Fibroblast of the conjunctiva (primary cell): ENCODE data around the gene PSAPL1.
"Not testable (repeated sequence)": the region's sequence is repeated elsewhere in the genome, so short reads cannot be mapped to it uniquely, and the experiment has no call there.

ENCODE experiments used
- DNase-seq: peaks from one replicate; pipeline ENCODE4 v3.0.0-alpha.2; 2010; ENCODE audit warnings: low read depth

PSAPL1 gene

GRCh38 chr4:7458066-7458425 is 23.3 kb upstream of the PSAPL1 start:
- no peak for DNase-seq

GRCh38 chr4:7457201-7458065 is 22.7 kb upstream of the PSAPL1 start:
- no peak for DNase-seq

- not testable (repeated sequence) for DNase-seq
Observed at GRCh38 chr4:7452802-7453201, 18.1 kb upstream of the PSAPL1 start.

- DNase-seq, result no peak
Observed at GRCh38 chr4:7451800-7452199, 17.1 kb upstream of the PSAPL1 start.

- DNase-seq, result no peak
Observed at GRCh38 chr4:7451434-7451789, 16.7 kb upstream of the PSAPL1 start.

DNA sequence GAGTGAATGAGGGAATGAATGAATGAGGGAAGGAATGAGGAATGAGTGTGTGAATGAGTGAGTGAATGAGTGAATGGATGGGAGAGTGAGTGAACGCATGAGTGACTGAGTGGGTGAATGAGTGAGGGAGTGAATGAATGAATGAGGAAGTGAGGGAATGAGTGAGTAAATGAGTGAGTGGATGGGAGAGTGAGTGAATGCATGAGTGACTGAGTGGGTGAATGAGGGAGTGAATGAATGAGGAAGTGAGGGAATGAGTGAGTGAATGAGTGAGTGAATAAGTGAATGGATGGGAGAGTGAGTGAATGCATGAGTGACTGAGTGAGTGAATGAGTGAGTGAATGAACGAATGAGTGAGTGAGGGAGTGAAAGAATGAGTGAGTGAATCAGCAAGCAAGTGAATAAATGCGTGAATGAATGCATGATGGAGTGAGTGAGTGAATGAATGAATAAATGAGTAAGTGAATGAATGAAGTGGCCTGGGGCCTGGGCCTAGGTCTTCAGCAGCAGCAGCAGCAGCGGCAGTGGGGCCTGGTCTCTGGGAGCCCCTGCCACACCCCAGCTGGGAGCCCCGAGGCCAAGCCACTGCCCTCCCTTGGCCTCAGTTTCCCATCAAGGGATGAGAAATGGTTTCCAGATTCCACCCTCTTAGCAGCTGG is 16.2 kb upstream of the PSAPL1 start:
- DNase-seq, result no peak

- no peak for DNase-seq
Observed at GRCh38 chr4:7448036-7448435, 13.3 kb upstream of the PSAPL1 start.

GRCh38 chr4:7447236-7447635 is 12.5 kb upstream of the PSAPL1 start:
- no peak for DNase-seq

GRCh38 chr4:7444731-7445130 is 10.0 kb upstream of the PSAPL1 start:
- no peak for DNase-seq

GRCh38 chr4:7444314-7444713 is 9.6 kb upstream of the PSAPL1 start:
- DNase-seq, result no peak

GRCh38 chr4:7442574-7443162 is 7.9 kb upstream of the PSAPL1 start:
- DNase-seq, result no peak

DNA sequence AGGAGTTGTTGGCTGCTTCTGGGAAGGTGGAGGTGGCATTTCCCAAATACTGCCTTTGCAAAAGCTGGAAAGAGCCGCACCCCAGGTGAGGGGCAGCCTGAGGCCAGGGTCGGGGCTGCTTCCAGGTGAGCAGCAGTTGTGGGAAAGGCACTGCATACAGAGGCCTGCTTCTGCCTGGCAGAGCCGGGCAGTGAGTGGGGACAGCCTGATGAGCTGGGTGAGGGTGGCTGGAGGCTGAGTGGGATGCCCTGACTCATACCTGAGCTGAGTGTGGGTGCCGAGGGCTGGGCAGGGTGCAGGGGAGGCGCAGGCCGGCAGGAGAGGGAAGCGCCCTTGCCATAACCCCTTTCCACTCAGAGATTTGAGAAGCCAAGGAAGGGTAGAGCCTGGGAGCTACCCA is 6.5 kb upstream of the PSAPL1 start:
- no peak for DNase-seq

GRCh38 chr4:7439699-7440098 is 5.0 kb upstream of the PSAPL1 start:
- DNase-seq, result no peak

- DNase-seq, result no peak
Observed at GRCh38 chr4:7436256-7436655, 1.5 kb upstream of the PSAPL1 start.

DNA sequence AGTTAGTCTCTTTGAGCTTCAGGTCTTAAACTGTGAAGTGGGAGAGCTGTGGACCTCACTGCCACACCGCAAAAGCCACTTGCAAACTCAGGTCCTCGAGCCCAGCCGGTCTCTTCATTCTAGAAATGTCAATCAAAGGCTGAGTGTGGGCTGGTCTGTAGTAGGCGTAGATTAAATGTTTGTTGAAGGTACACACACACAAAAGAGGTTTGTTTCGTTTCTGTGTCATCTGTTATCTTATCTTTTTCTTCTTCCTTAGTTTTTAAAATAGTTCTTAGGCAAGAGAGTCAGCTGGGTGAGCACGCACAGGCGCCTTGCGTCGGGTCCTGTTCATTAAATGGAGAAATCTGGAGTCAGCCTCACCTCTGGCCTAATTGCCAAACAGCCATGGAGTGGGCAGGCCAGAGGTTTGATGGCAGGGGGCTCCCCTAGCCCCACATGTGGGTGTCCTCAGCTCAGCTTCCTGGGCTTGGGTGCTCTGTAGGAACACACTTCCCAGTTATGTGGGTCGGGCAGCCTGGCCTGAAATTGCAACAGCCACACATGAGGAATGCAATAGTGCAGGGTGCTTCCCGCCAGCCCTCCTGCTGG is 836 bp upstream of the PSAPL1 start:
- DNase-seq, result no peak

GRCh38 chr4:7434141-7434765 is 477 bp downstream of the PSAPL1 start:
- no peak for DNase-seq

DNA sequence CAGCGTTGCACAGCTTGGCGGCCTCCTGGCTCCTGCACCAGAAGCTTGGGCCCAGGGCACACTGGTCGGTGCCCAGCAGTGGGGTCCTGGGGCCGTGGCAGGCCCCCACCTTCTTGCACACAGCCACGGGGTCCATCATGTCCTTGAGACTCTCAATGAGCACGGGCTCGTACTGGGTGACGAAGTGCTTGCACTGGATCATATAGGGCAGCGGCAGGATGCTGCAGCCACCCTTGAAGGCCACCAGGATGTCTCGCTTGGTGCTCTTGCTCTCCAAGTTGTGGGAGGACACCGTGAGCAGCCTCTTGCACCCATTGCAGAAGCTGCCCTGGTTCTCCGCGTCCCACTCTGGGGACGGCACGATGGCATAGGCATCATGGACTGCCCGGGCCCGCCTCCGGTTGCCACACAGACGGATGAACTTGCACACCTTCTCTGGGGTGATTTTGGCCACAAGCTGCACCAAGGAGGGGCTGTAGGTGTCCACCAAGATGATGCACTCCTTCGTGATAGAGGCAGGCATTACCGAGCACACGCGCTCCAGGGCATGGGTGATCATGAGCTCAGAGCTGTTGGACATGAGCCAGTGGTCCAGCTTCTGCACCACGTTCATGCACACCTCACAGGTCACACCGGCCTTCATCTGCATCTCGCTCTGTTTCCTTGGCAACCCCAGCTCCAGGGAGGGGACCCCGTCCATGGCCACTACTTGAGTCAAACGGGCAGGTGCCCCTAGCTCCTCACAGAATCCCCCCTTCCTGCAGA is 1.2 kb downstream of the PSAPL1 start:
- no peak for DNase-seq

DNA sequence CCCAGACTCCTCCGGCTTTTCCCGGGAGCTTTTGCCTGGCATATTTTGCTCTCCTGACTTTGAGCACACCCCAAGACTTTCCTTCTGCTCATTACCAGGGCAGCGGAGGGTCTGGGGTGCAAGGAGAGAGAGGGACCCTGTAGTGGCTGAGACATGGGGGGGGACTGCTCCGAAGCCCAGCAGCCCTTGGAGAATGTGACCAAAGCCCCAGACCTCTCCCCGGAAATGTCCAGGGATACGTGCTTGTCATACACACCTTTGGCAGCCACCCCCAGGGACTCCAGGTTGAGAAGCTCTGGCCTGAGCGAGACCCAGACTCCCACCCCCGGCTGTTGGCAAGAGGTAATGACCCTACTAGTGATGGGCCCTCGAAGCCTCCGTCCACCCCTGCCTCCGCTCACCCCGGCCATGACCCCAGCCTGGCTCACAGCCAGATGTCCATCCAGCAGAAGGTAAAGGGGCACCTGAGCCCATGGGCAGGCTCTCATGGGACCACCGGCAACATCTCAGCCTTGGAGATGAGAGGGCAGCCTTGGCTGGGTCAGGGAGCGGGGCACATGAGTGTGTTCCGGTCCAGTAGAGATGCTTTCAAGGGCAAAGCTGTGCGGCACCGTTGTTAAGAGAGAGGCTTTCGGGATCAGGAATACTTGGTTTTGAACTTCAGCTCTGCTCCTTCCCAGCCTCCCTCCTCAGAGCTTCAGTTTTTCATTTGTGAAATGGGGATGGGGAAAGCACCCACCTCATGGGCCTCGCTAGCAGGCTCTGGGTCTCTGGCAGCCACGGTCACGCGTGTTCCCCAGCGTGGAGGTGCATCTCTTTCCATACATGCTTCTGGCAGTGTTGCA is 2.0 kb downstream of the PSAPL1 start:
- no peak for DNase-seq

DNA sequence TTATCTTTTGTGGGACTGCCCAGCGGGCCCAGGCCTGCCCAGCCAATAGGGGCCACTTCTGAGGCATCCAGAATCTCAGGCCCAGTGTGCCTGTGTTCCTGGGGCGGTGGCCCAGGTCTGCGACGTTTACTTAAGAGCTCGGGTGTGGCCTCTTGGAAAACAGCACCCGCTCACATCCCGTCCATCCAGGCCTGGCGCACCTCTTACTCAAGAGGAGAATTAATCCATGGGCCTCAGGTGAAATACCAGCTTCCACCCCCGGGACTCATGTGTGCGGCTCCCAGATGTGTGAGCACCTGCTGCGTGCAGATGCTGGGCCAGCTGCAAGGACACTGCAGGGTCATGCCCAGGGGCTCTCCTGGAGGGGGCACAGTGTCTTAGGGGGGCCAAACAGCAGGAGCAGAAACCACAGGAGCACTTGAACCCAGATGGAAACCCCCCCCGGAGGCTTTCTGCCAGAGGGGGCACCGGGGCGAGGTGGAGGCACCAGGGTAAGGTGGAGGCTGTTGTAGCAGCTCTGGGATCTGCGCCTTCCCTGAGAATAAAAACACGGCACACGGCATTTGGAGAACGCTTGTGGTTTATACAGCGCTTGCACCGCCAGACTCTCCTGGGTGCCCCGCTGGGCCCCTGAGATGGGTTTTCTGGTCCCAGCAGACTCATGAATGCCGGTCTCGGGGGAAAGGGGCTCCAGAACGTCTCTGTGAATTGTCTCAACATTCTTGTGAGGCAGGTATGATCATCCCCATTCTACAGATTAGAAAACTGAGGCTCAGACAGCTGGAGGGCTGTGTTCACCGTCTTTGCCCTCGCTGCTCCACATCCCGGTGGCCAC is 2.8 kb downstream of the PSAPL1 start:
- no peak for DNase-seq
